GM12873 (cell line): ENCODE measurements around the gene RANBP1.

Experiments
- TF ChIP-seq, protein P1 (sequence below): IDR thresholded peaks from 2 replicates; pipeline ENCODE4 v1.5.1; 2012; ENCODE audit warnings: low read depth, mild to moderate bottlenecking, moderate library complexity, low read length, control low read depth; ENCODE audit not compliant: insufficient read depth; ENCODE audit errors: missing control alignments

Gene RANBP1

GRCh38 chr22:20175597-20175900 is 59.6 kb downstream of the RANBP1 start:
- TF ChIP-seq, protein P1, sequence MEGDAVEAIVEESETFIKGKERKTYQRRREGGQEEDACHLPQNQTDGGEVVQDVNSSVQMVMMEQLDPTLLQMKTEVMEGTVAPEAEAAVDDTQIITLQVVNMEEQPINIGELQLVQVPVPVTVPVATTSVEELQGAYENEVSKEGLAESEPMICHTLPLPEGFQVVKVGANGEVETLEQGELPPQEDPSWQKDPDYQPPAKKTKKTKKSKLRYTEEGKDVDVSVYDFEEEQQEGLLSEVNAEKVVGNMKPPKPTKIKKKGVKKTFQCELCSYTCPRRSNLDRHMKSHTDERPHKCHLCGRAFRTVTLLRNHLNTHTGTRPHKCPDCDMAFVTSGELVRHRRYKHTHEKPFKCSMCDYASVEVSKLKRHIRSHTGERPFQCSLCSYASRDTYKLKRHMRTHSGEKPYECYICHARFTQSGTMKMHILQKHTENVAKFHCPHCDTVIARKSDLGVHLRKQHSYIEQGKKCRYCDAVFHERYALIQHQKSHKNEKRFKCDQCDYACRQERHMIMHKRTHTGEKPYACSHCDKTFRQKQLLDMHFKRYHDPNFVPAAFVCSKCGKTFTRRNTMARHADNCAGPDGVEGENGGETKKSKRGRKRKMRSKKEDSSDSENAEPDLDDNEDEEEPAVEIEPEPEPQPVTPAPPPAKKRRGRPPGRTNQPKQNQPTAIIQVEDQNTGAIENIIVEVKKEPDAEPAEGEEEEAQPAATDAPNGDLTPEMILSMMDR = no peak

DNA sequence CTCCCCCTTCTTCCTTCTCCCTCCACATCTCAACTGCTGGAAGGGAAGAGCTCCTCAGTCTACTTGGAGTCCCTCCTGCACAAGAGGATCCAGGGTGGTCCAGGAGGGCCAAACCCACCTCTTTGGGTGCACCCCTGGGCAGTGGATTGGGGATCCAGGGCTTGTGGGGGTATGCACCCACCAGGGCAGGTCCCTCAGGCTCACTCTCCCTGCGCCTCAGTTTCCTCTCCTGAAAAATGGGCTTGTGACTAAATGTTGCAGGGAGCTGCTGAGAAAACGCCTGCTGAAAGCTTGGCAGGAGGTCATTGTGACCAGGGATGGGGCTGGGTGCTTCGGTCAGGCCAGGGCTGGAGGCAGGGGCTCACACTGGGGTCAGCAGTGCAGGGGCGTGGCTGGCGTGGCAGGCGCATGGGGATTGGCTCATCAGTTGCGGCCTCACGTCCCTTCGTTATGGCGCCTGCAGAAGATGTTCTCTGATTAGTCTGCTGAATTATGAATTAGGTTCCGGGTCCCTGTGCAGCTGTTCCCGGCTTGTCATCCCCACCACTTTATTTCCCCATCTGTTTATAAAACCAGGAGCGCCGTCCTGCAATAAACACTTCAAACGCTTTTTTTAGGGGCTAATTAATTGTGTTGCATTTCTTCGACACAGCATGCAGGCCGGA is 60.6 kb downstream of the RANBP1 start:
- TF ChIP-seq, protein P1 = no peak
